HEK293 (cell line): ENCODE measurements around the gene ACADL.

Experiments used
- CTCF ChIA-PET: fragments of 350-600 bp; formaldehyde crosslinking; extraction: SDS; loops from one replicate; lab custom pipeline; 2021; ENCODE audit warnings: antibody characterized with exemption; lab: Yijun Ruan, JAX
- POLR2A ChIA-PET: fragments of 300-600 bp; formaldehyde crosslinking; extraction: SDS; loops from one replicate; lab custom pipeline; 2020; ENCODE audit warnings: antibody characterized with exemption, inconsistent platforms; lab: Yijun Ruan, JAX
- H3K27ac ChIP-seq: fragments of 200-500 bp; sonication (Bioruptor generic); 2 replicates; pipeline ENCODE4 v1.5.1; 2014; ENCODE audit warnings: low read depth, low read length, control low read depth, inconsistent platforms; ENCODE audit errors: extremely low read depth
- H3K36me3 ChIP-seq, 2 experiments: fragments of 200-500 bp in 1 of 2; sonication (Bioruptor generic) in 1 of 2; 1 replicate in 1 of 2; 2 replicates in 1 of 2; pipeline ENCODE4 v1.5.1; 2014 to 2017; ENCODE audit warnings: inconsistent platforms in 2 of 2, low read length in 2 of 2; ENCODE audit not compliant: control insufficient read depth in 2 of 2, insufficient read depth in 1 of 2
- H3K4me1 ChIP-seq: fragments of 200-500 bp; sonication (Bioruptor generic); 2 replicates; pipeline ENCODE4 v1.5.1; 2014; ENCODE audit warnings: mild to moderate bottlenecking, low read length, inconsistent platforms; ENCODE audit not compliant: control insufficient read depth, insufficient read depth
- H3K4me3 ChIP-seq: 2 replicates; pipeline ENCODE4 v1.5.1; 2011; ENCODE audit warnings: low read depth, mild to moderate bottlenecking, control low read depth, low read length, moderate library complexity
- H3K9me3 ChIP-seq: fragments of 200-500 bp; sonication (Bioruptor generic); 2 replicates; pipeline ENCODE4 v1.5.1; 2014; ENCODE audit warnings: low read depth, low read length, inconsistent platforms; ENCODE audit not compliant: control insufficient read depth, insufficient read depth
- BCL11A ChIP-seq: fragments of 450-650 bp; formaldehyde crosslinking; IDR thresholded peaks from 2 replicates; pipeline ENCODE4 v1.5.1; 2016; ENCODE audit warnings: low read depth, missing biosample characterization, missing genetic modification characterization
- GLI4 ChIP-seq: fragments of 450-650 bp; formaldehyde crosslinking; IDR thresholded peaks from 2 replicates; pipeline ENCODE4 v1.5.1; 2016; ENCODE audit warnings: missing biosample characterization, missing genetic modification characterization
- HOXA7 ChIP-seq: sonication (generic); formaldehyde crosslinking; IDR thresholded peaks from 2 replicates; pipeline ENCODE4 v1.8.1; 2022; ENCODE audit warnings: missing genetic modification reagents, borderline replicate concordance
- HOXC10 ChIP-seq: sonication (generic); formaldehyde crosslinking; IDR thresholded peaks from 2 replicates; pipeline ENCODE4 v1.8.1; 2023; ENCODE audit warnings: mild to moderate bottlenecking, missing genetic modification reagents
- IKZF3 ChIP-seq: fragments of 450-650 bp; IDR thresholded peaks from 2 replicates; pipeline ENCODE4 v1.5.0; 2018; ENCODE audit warnings: missing biosample characterization, mild to moderate bottlenecking, missing genetic modification characterization, moderate library complexity
- KLF17 ChIP-seq: fragments of 450-650 bp; formaldehyde crosslinking; IDR thresholded peaks from 2 replicates; pipeline ENCODE4 v1.5.1; 2016; ENCODE audit warnings: missing biosample characterization, missing genetic modification characterization
- KLF9 ChIP-seq: fragments of 450-650 bp; formaldehyde crosslinking; IDR thresholded peaks from 2 replicates; pipeline ENCODE4 v1.5.1; 2016; ENCODE audit warnings: missing biosample characterization, missing genetic modification characterization, low read depth
- REPIN1 ChIP-seq: fragments of 450-650 bp; formaldehyde crosslinking; IDR thresholded peaks from 2 replicates; pipeline ENCODE4 v1.5.1; 2017; ENCODE audit warnings: missing biosample characterization, missing genetic modification characterization, low read depth
- SCRT2 ChIP-seq: fragments of 450-650 bp; formaldehyde crosslinking; IDR thresholded peaks from 2 replicates; pipeline ENCODE4 v1.5.1; 2016; ENCODE audit warnings: missing biosample characterization, missing genetic modification characterization
- SP3 ChIP-seq: fragments of 450-650 bp; formaldehyde crosslinking; IDR thresholded peaks from 2 replicates; pipeline ENCODE4 v1.5.1; 2016; ENCODE audit warnings: missing biosample characterization, missing genetic modification characterization
- SP7 ChIP-seq: fragments of 450-650 bp; formaldehyde crosslinking; IDR thresholded peaks from 2 replicates; pipeline ENCODE4 v1.5.1; 2016; ENCODE audit warnings: missing biosample characterization, missing genetic modification characterization
- ZBTB20 ChIP-seq: fragments of 450-650 bp; formaldehyde crosslinking; IDR thresholded peaks from 2 replicates; pipeline ENCODE4 v1.5.1; 2016; ENCODE audit warnings: missing biosample characterization, missing genetic modification characterization
- ZNF132 ChIP-seq: fragments of 450-650 bp; formaldehyde crosslinking; IDR thresholded peaks from 2 replicates; pipeline ENCODE4 v1.5.1; 2017; ENCODE audit warnings: missing biosample characterization, missing genetic modification characterization, borderline replicate concordance
- ZNF184 ChIP-seq: fragments of 450-650 bp; IDR thresholded peaks from 2 replicates; pipeline ENCODE4 v1.5.1; 2018; ENCODE audit warnings: missing biosample characterization, mild to moderate bottlenecking, missing genetic modification characterization
- ZNF23 ChIP-seq: fragments of 450-650 bp; formaldehyde crosslinking; IDR thresholded peaks from 2 replicates; pipeline ENCODE4 v1.5.1; 2016; ENCODE audit warnings: missing biosample characterization, missing genetic modification characterization, borderline replicate concordance
- ZNF239 ChIP-seq: fragments of 450-650 bp; formaldehyde crosslinking; IDR thresholded peaks from 2 replicates; pipeline ENCODE4 v1.5.1; 2016; ENCODE audit warnings: missing biosample characterization, missing genetic modification characterization
- ZNF280C ChIP-seq: fragments of 450-650 bp; formaldehyde crosslinking; IDR thresholded peaks from 2 replicates; pipeline ENCODE4 v1.5.1; 2016; ENCODE audit warnings: missing biosample characterization, missing genetic modification characterization
- ZNF292 ChIP-seq: fragments of 450-650 bp; formaldehyde crosslinking; IDR thresholded peaks from 2 replicates; pipeline ENCODE4 v1.5.1; 2016; ENCODE audit warnings: low read depth, missing biosample characterization, missing genetic modification characterization, borderline replicate concordance
- ZNF366 ChIP-seq: fragments of 450-650 bp; formaldehyde crosslinking; conservative IDR thresholded peaks from 2 replicates; pipeline ENCODE4 v1.5.1; 2016; ENCODE audit warnings: missing biosample characterization, missing genetic modification characterization
- ZNF426 ChIP-seq: fragments of 450-650 bp; formaldehyde crosslinking; IDR thresholded peaks from 2 replicates; pipeline ENCODE4 v1.5.1; 2017; ENCODE audit warnings: missing biosample characterization, missing genetic modification characterization, mild to moderate bottlenecking, inconsistent platforms, moderate library complexity
- ZNF585B ChIP-seq: fragments of 450-650 bp; formaldehyde crosslinking; IDR thresholded peaks from 2 replicates; pipeline ENCODE4 v1.5.1; 2016; ENCODE audit warnings: missing biosample characterization, missing genetic modification characterization
- ZNF600 ChIP-seq: fragments of 450-650 bp; formaldehyde crosslinking; IDR thresholded peaks from 2 replicates; pipeline ENCODE4 v1.5.1; 2016; ENCODE audit warnings: missing biosample characterization, missing genetic modification characterization
- ZNF664 ChIP-seq: fragments of 450-650 bp; formaldehyde crosslinking; IDR thresholded peaks from 2 replicates; pipeline ENCODE4 v1.5.1; 2016; ENCODE audit warnings: missing biosample characterization, missing genetic modification characterization
- ZNF76 ChIP-seq: fragments of 450-650 bp; formaldehyde crosslinking; IDR thresholded peaks from 2 replicates; pipeline ENCODE4; 2016; ENCODE audit warnings: low read depth, missing biosample characterization, missing genetic modification characterization, borderline replicate concordance
- ZNF837 ChIP-seq: fragments of 450-650 bp; formaldehyde crosslinking; IDR thresholded peaks from 2 replicates; pipeline ENCODE4 v1.5.1; 2016; ENCODE audit warnings: missing biosample characterization, missing genetic modification characterization
- TF ChIP-seq, protein P1 (sequence below): fragments of 450-650 bp; formaldehyde crosslinking; IDR thresholded peaks from 2 replicates; pipeline ENCODE4 v1.5.1; 2016; ENCODE audit warnings: missing biosample characterization, missing genetic modification characterization
- TF ChIP-seq, protein P2 (sequence below): fragments of 450-650 bp; formaldehyde crosslinking; IDR thresholded peaks from 2 replicates; pipeline ENCODE4 v1.5.1; 2016; ENCODE audit warnings: missing biosample characterization, missing genetic modification characterization
- TF ChIP-seq, protein P3 (sequence below): fragments of 450-650 bp; formaldehyde crosslinking; IDR thresholded peaks from 2 replicates; pipeline ENCODE4 v1.5.1; 2016; ENCODE audit warnings: missing biosample characterization, missing genetic modification characterization

ACADL gene

DNA sequence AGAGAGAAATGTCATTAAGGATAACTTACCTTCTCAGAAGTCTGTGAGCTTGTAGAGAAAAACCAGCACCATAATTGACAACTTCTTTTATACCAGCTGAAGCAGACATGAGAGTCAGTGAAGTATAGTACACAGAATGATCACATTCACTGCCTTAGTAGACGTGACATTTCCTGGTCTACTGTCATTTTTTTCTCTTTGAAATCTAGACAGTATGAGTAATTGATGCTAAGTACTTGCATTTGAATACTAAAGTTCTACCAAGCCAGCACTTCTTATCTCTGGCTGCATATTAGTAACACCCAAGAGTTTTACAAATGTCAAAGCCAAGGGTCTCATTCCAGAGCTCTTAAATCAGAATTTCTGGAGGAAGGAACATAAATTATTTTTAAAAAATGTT is 25.4 kb upstream of the ACADL start:
- CTCF ChIA-PET = interaction anchor here (0.5 to 2.9 kb wide), 3 partner anchors 146 to 252 kb away, joined by 3 to 26 read pairs (median 6); no protein-coding TSS in a partner anchor
- POLR2A ChIA-PET = no interaction called here

DNA sequence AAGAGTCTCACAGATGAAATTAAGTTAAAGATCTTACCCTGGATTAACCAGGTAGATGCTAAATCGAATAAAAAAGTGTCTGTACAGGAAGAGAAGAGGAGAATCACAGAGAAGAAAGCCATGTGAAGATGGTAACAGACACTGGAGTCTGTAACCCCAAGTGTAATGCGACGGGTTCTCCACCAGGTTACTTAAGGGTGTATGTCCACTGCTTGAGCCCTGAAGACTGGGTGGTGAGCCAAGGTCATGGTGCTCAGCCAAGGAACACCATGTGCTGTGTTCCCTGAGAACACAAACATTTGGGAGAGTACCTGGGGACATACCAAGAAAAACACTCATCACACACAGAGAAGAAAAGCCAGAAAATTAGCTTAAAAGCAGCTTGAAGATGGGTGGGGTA is 8.2 kb upstream of the ACADL start:
- Histone ChIP-seq H3K4me3 (no peak overlapping the region), H3K4me1 (no peaks in the 10 kb centered on the region), H3K27ac (no peak overlapping the region), H3K36me3 (no peaks in the 10 kb centered on the region), H3K9me3 (no peaks in the 10 kb centered on the region)
- ChIA-PET POLR2A (no interaction called here), CTCF (no interaction called here)
- TF ChIP-seq ZNF76 (tag by site-specific recombination) (no peak), ZNF292 (no peak), ZBTB20 (tag by site-specific recombination) (no peak), BCL11A (no peak), ZNF132 (tag by site-specific recombination) (no peak), ZNF426 (no peak), KLF17 (tag by site-specific recombination) (no peak), ZNF837 (tag by site-specific recombination) (no peak), SP7 (tag by site-specific recombination) (no peak), HOXA7 (CRISPR knock-in tag) (no peak), ZNF23 (tag by site-specific recombination) (no peak), ZNF184 (tag by site-specific recombination) (no peak), GLI4 (no peak)
- TF ChIP-seq, protein P1, sequence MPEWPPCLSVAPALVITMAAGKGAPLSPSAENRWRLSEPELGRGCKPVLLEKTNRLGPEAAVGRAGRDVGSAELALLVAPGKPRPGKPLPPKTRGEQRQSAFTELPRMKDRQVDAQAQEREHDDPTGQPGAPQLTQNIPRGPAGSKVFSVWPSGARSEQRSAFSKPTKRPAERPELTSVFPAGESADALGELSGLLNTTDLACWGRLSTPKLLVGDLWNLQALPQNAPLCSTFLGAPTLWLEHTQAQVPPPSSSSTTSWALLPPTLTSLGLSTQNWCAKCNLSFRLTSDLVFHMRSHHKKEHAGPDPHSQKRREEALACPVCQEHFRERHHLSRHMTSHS (tag by site-specific recombination) = no peak
- TF ChIP-seq, protein P2, sequence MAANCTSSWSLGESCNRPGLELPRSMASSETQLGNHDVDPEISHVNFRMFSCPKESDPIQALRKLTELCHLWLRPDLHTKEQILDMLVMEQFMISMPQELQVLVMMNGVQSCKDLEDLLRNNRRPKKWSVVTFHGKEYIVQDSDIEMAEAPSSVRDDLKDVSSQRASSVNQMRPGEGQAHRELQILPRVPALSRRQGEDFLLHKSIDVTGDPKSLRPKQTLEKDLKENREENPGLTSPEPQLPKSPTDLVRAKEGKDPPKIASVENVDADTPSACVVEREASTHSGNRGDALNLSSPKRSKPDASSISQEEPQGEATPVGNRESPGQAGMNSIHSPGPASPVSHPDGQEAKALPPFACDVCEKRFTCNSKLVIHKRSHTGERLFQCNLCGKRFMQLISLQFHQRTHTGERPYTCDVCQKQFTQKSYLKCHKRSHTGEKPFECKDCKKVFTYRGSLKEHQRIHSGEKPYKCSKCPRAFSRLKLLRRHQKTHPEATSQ (tag by site-specific recombination) = no peak

More for the DNA sequence above, 25.4 kb upstream of the ACADL start:
- no peak overlapping the region for H3K27ac ChIP-seq
- H3K4me3 ChIP-seq = no peak overlapping the region
- no peaks in the 10 kb centered on the region for H3K9me3 ChIP-seq
- no peaks in the 10 kb centered on the region for H3K36me3 ChIP-seq
- H3K4me1 ChIP-seq = no peaks in the 10 kb centered on the region
- TF ChIP-seq ZNF585B (tag by site-specific recombination) (no peak), ZNF239 (no peak), ZNF366 (tag by site-specific recombination) (no peak), REPIN1 (tag by site-specific recombination) (no peak), ZNF664 (no peak), KLF9 (no peak), SP3 (tag by site-specific recombination) (no peak), IKZF3 (tag by site-specific recombination) (no peak), ZNF280C (no peak), HOXC10 (CRISPR knock-in tag) (no peak), ZNF600 (no peak), SCRT2 (tag by site-specific recombination) (no peak)
- TF ChIP-seq, protein P3, sequence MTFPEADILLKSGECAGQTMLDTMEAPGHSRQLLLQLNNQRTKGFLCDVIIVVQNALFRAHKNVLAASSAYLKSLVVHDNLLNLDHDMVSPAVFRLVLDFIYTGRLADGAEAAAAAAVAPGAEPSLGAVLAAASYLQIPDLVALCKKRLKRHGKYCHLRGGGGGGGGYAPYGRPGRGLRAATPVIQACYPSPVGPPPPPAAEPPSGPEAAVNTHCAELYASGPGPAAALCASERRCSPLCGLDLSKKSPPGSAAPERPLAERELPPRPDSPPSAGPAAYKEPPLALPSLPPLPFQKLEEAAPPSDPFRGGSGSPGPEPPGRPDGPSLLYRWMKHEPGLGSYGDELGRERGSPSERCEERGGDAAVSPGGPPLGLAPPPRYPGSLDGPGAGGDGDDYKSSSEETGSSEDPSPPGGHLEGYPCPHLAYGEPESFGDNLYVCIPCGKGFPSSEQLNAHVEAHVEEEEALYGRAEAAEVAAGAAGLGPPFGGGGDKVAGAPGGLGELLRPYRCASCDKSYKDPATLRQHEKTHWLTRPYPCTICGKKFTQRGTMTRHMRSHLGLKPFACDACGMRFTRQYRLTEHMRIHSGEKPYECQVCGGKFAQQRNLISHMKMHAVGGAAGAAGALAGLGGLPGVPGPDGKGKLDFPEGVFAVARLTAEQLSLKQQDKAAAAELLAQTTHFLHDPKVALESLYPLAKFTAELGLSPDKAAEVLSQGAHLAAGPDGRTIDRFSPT (tag by site-specific recombination) = no peak
- TF ChIP-seq, protein P1 (tag by site-specific recombination) = no peak
